Bone marrow (tissue), 2 donors: ENCODE measurements around the gene SSBP2.

Experiments used
- DNase-seq, 2 donors: peaks; one replicate each; lab custom pipeline; 2025; lab: John Stamatoyannopoulos, UW

SSBP2 gene

DNA sequence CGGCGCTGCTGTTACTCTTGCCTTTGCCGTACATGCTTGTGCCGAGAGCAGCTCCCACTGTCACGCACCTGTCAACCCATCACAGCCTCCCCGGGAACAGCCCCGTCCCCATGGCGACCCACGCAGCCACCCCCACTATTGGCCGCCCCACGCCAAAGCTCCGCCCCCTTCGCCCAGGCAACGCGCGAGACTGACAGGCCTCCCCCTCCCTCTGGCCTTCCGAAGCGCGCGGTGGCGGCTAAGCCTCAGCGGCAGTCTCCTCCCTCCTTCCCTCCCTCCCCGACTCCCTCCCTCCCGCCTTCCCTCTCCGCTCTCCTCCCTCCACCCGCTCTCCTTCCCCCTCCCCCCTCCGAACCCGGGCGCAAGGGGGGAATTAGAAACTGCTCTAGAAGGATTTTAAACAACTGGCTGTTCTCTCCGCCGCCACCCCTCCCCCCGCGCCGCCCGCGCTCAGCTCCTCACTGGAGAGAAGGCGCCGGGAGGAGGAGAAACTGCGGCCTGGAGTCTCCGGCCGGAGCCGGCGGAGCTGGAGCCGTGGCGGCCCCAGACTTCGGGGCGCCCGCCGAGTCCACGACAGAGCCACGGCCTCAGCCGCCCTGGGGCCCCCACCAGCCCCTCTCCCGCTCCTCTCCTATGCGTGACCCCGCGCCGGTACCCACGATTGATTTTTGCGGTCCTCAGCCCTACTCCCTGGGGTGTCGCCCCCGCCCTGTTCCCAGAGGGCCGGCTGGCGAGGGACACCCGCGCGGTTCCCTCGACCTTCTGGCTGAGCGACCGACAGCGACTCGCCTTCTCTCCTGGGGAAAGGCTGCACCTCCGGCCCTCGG is at the start of gene SSBP2:
SSBP2 (minus strand) TSS at position 89 of the 827 bp plus-strand sequence; CDS start at position 34, 55 bp downstream.
- DNase-seq, result peak; percentile 99 to 100

DNA sequence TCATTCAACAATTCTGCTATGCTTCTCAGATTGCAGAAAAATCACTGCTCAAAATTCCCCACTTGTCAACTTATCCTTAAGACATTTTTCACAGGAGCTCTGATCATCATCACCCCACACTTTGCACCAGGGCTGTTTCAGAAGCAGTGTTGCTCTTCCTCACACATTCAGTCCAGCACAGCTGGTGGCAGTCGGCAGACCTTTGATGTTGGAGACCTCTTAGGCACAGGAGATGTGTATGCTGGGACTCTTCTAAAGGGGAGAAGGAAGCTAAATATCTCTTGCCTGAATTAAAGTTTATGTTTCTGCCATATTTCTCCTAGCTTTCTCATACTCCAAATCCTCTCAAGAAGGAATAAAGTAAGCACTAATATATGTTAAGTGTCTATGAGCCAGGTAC is 44.8 kb upstream of the SSBP2 start:
- DNase-seq, result no peak

DNA sequence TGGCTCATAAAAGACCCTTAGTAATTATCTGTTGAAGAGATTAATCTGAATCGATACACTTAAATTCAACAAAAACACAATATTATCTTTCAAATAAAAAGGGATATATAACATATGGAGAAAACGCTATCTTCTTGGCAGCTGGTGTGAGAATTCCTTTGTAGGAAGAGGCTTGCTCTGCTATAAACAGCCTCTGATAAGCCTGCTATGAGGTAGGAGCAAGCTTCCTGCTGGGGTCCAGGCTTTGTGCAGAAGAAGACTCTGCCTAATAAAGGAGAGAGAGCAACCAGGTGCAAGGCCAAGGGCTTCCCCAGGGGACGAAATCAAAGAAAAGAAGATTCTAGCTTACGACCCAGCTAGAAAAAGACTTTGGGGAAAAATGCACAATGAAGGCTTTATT is 43.3 kb upstream of the SSBP2 start:
- DNase-seq, result no peak

DNA sequence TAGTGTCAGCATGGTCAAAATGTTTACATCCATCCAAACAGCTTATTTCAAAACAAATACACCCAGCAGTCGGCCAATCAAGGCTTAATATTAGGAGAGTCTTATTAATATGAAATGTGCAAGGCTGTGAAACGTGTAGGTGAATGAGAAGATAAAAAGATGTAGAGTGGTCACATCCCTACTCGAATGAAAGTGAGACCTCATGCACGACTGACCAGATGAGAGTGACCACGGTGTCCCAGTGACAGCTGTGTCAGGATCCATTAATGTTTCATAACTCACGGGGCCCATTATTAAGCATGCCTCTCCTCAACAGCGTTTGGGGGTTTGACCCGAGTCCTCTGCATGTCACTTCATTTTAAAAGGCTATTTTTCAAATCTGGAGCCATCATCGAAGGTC is 39.4 kb upstream of the SSBP2 start:
- no peak for DNase-seq

DNA sequence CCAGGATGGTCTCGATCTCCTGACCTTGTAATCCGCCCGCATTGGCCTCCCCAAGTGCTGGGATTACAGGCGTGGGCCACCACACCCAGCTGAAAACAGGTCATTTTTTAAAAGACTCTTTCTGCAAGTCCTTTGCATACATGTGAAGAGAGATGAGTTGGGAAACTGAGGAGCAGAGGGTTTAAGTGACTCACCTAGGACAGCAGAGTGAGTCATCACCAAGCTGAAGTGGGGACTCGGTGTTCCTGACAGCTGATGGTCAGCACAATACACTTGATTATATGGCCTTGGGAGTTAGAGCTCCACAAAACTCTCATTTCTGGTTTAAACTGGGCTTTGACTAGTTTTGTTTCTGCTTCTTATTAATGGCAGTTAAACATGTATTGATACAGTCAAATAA is 38.1 kb upstream of the SSBP2 start:
- DNase-seq, result no peak

DNA sequence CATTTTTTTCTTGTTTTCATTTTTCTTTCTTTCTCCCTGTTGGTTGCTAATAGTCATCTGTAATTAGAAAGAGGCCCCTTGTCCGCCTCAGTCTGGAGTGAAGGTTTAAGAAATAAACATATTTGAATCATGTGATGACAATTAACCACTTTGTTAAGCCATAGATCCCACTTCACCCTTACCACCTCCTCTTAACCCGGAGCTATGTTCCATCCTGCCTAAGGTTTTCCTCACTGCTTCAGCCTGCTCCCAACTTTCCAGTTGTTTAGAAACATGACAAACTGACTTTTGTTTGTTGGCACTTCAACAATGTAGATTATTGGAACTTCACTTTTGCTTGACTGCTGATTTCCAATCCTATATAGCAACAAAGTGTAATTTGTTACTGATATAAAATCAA is 37.4 kb upstream of the SSBP2 start:
- DNase-seq, result no peak

DNA sequence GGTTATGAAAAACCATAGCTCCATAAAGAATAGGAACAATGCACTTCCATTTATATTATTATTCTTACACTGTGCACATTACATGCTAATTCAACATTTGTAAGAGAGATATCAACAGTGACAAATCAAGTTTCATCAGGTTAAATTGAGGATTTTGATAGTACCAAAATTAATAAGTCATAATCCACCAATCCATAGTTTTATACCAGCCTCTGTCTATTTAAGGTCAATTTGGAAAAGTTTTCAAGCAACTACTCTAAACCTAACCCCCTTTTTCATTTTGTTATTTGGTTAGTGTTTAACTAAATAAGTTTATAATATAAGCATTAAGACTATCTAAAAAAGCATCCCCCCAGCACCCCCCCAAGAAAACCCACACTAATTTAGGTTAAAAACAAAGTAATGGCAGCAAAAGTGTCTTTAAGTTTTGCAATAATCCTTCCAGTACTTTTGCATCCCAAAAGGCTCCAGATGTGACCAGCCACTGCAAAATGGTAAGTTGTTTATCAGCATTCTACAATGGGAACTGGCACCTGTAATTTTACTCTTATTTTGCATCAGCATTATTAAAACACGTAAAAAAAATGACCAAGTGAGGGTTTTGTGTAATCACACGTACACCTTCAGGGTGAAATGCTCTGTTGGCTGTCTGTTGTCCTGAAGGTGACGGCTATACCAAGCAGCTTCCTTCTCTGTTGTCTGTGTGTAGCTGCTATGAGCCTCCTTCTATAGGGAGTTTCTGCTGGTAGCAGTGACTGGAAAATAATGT is 36.8 kb upstream of the SSBP2 start:
- DNase-seq, result no peak

DNA sequence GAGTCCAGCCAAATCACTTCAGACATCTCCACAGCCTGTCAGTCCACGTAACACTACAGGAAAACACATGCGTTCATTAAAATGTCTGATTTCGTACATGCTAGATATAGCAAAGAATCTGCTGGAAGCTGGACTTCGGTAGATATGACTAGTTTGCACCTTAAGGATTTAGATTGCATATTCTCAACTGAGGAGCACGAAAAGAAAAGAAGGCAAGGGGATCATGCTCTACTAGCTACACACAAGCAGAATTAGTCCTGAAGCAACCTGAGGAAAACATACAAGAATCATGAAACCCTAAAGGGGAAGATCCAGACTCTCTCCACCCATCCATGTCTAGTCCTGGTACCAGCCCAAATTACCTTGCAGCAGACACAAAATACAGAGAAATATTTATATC is 36.1 kb upstream of the SSBP2 start:
- DNase-seq, result no peak

DNA sequence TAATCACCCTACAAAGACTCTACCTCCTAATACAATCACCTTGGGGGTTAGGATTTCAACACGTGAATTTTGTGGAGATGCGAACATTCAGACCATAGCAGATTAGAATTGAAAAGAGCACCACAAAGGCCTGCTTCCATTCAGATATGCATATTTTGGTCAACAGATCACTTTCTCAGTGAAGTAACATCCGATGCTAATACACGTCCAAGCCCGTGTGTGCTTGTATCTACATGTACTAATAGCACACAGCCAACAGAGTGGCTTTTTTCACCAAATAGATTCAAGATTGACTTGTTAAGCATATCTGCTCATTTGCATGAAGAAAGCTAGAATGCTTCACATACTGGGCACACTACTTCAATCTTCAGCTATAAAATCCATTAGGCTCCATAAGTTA is 35.6 kb upstream of the SSBP2 start:
- no peak for DNase-seq

DNA sequence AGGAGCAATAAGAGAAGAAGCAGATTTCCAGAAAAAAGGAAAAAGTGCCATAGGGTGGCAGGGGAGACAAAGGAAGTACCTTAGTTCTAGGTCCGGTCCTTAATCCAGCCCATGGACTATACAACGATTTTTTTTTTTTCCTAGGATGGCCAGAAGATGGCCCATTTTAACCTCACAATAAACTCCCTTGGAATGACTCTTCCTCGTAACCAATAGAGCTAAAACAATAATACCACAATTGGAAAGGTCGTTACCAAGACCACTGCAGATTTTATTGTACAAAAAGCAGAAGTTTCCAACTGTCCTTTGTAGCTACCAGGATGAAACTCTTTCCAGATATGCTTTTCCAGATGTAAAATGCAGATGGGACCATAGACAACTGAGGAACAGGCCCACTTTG is 34.4 kb upstream of the SSBP2 start:
- no peak for DNase-seq

DNA sequence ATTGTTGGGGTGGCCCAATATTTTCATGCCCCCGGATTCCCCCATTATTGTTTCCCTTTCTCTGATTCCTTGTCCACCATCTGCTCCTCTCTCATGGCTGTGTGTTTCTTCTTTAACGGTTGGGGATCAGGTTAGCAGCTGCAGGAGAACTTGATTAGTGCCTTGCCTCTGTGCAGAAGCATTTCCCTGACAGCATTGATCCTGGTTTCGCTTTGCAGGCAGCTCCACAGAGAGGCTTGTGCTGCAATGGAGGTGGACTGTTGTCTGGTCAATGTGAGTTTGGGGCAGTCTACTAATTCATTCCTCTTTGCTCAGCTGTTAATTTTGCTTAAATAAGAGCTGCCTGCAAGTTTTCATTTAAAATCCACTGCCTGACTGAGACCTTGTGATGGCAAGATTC is 32.5 kb upstream of the SSBP2 start:
- no peak for DNase-seq

DNA sequence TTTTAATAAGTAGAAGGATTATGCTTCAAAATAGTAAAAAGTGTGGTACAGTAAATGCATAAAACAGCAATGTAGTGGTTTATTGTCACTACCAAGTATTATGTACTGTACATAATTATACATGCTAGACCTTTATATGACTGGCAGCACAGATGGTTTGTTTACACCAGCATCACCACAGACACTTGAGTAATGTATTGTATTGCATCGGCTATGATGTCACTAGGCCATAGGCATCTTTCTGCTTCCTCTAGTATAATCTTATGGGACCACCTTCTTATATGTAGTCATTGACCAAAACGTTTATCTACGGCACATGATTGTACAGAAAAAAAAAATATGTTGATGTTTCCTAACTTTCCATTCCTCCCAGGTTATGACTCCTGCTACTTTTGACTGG is 31.9 kb upstream of the SSBP2 start:
- DNase-seq, result no peak

DNA sequence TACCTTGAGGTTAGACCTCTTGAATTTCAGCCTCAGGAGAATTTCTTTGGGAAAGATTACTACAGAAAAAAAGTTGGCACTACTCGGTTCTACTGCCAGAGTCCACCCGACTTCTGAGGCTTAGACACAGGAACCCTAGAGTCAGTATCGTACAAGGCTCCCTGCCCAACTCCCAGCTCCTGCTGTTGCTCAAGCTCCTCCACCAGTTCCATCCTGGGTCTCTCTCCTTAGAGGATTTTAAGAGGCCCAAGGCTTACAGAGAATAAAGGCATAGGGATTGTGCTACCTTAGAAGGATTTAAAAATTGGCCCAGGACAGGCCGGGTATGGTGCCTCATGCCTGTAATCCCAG is 29.0 kb upstream of the SSBP2 start:
- DNase-seq, result no peak

DNA sequence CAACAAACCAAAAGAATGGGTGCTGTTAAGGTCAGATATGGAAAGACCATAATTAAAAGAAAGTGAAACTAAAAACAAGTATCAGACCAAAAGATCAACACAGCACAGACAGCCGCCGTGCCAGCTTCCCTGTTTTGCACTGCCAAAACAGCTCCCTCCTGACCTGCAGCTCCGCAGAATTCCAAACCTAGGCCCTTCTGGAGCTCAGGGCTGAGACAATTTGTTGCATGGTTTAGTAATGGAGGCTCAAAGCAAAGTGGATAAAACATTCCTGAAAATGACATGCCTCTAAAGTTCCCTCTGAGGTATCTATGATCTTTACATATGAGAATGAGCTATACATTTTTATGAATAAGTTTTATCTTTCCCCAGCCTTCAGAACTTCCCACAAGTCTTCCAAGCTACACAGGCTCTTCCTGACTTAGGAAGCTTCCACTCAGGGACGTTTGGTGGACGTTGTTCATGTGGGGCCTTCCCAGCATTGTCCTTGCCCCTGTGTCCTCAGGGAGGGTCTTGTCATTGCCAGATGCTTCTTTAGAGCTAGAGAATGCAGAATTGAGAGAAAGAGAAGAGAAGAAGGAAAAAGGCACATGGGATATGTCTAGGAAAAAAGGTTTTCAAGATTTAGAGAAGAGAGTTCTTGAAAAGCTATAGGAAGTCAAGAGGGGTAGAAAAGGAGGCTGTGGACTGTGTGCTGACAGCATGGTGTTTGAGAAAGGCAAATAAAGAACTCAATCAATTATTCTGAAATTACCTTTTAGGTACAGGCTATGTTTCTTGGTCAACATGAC is 28.4 kb upstream of the SSBP2 start:
- peak in 1 of 2 donors; percentile 56 for DNase-seq

DNA sequence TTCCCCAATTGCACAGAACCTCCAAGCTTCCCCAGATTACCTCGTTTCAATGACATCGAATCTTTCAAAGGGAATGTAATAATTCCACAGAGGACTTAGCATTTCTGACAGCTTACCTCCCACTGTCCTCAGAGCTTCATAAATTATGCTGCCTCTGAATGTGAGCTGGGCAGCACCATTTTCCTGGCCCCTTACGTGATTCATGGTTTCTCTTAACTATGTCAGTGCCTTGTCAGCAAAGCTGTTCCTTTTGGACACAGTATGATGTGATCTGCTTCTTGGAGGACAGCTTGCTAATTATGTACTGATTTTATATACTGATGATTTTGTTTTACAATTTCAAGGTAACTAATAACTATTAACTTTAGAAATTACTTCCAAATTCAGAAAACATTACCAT is 27.7 kb upstream of the SSBP2 start:
- no peak for DNase-seq

DNA sequence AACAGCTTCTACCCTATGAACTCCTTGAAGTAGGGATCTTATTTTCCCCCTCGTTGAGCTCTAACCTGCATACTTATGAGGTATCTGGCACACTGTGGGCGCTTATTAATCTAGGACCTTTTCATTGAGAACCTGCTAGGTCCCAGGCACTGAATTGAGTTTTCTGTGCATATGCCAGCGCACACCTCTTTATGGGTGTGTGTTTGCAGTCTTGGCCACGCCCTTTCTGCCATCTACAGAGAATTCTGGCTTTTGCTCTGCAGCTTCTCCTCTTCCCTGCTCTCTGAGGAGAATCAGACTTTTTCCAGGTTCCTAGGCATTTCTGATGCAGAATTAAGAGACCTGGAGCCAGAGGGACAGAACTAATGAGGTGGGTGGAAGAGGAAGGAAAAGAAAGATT is 25.4 kb upstream of the SSBP2 start:
- no peak for DNase-seq

DNA sequence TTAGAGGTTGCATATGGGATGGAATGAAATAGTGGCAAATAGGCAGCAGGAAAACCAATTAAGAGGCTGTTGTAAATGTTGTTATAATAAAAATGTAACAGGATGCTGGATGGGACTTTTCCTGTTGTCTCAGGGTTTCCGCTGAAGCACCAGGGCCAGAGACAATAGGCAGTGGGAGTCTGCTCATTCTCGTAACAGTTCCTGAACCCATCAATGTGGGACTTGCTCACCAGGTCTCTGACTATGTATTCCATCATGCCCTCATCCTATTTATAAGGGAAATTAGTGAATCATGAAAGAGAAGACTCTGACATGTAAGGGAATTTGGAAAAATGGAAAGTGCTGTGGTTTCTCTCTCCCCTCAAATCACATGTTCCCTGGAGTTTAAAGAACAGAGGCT is 23.5 kb upstream of the SSBP2 start:
- no peak for DNase-seq

DNA sequence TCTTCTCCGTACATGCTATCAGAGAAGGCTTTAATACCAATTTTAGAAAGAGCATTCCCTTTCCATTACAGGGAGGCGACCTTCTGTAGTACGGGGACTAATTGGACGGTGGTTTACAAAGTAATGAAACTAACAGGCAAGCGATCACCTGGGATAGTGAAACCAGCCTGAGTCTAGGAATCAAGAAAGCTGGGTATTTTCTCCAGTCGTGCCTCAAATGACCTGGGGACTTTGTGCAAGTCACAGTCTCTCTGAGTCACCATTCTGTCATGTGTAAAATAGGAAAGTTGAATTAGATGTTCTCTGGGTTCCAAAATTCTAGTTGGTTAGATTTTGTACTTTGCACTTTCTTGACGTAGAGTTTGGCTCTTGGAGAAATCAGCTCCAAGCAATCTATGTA is 22.7 kb upstream of the SSBP2 start:
- DNase-seq, result no peak

DNA sequence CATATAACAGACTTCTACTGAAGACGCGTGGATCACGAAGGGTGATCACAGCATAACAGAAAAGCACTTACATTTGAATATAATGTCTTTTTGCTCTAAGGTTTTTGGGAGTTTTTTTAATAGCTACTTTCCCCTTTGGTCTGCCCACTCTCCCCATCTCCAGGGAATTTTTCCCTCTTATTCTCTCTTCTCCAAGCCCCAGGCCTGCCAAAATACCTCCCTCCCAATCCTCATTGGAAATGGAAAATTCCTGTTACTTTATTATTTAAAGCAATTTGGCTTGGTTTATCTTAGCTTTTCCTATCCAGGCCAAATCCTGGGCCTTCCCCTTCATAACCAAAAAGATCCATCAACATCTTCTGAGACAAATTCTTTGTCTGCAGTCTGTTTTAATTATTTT is 22.3 kb upstream of the SSBP2 start:
- DNase-seq, result no peak

DNA sequence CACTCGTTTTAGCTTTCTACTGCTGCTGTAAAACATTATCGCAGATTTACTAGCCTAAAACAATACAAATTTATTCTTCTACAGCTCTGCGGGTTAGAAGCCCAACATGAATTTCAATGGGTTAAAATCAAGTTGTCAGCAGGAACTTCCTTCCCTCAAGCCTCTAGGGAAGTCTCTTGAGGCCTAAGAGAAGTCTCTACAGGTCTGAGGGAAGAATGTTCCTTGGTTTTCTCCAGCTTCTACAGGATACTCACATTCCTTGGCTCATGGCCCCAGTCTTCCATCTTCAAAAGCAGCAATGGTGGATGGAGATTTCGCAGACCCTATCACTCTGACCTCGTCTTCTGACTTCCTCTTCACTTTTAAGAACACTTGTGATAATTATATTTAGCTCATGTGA is 21.6 kb upstream of the SSBP2 start:
- no peak for DNase-seq

DNA sequence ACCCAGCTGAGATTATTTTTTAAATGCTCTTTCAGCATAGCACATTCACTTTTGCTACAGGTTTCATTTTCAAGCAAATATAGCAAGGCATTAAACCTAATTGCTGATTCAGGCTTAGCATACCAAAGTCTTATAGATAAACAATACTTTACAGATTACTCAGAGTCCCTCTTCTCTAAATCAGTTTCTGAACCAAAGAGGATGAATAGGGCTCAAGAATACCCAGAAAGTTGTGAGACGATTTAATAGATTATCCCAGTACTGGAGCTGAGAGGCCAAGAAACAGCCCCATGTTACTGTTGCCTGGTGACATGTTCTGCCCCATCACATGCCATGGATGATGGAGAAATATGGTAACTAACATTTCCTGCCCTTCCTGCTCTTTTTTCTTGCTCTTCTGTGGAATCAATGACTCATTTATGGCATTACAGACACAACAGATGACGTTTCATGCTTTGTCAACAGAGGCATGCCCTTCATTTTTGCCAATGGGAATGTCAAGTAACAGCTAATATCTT is 18.1 kb upstream of the SSBP2 start:
- no peak for DNase-seq

DNA sequence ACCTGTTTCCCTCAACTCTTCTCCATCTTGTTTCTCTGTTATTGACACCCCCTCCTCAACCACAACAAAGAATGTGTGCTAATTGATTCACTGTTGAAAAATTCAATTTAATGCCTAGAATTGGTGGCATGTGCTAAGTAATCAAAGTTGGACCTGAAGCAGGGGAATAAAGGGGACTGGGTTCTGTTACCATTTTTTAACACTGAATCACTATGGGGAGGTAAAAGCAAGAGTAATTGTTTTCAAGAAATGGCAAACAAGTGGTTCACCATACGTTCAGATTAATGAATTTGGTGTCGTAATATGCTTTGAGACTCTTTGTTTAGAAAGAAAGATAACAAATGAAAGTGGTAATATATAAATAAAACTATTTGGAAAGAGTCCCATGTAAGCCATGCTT is 17.0 kb upstream of the SSBP2 start:
- no peak for DNase-seq

DNA sequence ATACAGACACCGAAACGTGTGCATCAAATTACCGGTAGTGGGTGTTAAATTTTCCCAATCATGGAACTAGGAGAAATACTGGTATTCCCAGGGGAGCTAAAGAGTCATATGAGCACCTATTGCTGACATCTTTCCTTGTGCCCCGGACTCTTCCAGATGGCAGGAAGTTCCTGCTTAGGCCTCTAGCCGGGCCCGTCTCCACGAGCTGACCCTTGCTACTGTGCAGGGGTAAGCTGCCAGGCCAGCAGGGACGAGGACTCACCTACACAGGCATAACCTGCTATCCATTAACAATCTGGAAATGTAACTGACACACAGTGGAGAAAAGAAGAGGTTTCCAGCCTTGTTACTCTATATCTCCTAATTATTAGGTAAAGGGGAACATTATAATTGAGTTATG is 16.2 kb upstream of the SSBP2 start:
- no peak for DNase-seq
